Adipocyte (in vitro differentiated cells): ENCODE measurements around the gene UTS2B.
"Not testable (repeated sequence)": the region's sequence is repeated elsewhere in the genome, so short reads cannot be mapped to it uniquely, and the experiment has no call there.

ENCODE experiments used
- DNase-seq: peaks from one replicate; pipeline ENCODE4 v3.0.0-alpha.2; 2015; ENCODE audit warnings: low read depth
- H3K27me3 ChIP-seq: replicated peaks from 2 replicates; pipeline ENCODE4 v1.7.0; 2013; ENCODE audit warnings: mild to moderate bottlenecking, low read length, moderate library complexity; ENCODE audit not compliant: control insufficient read depth, insufficient read depth
- H3K36me3 ChIP-seq: 2 replicates; pipeline ENCODE4 v1.7.0; 2013; ENCODE audit warnings: low read length, mild to moderate bottlenecking, moderate library complexity; ENCODE audit not compliant: control insufficient read depth, insufficient read depth, severe bottlenecking
- H3K4me1 ChIP-seq: 2 replicates; pipeline ENCODE4 v1.7.0; 2013; ENCODE audit warnings: mild to moderate bottlenecking, low read length, moderate library complexity; ENCODE audit not compliant: control insufficient read depth, insufficient read depth
- H3K4me3 ChIP-seq: 2 replicates; pipeline ENCODE4 v1.7.0; 2013; ENCODE audit warnings: mild to moderate bottlenecking, low read length, moderate library complexity
- H3K9ac ChIP-seq: 2 replicates; pipeline ENCODE4 v1.7.0; 2013; ENCODE audit warnings: mild to moderate bottlenecking, low read length, moderate library complexity
- H3K9me3 ChIP-seq: 2 replicates; pipeline ENCODE4 v1.7.0; 2013; ENCODE audit warnings: mild to moderate bottlenecking, low read length, moderate library complexity; ENCODE audit not compliant: control insufficient read depth

UTS2B gene

DNA sequence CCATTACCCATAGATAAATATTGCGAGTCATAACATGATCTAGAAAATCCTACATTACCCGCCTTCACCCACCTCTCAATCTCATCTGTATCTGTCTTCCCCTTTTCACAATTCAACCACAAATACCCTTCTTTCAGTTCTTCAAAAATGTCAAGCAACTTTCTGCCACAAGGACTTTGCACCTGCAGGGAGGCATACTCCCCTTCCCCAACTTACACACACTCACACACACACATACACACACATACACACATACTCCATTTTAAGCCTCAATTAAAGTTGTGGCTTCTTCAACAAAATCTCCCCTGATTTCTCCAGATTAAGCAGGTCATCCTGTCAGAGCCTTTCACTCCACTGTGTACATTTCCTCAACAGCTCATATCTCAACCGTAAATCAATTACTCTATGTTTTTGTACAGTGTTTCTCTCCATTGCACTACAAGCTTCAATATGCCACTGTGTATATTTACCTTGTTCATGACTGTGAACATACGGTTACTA, 34.2 kb downstream of the UTS2B start:
- peaks cover 6% of the 10 kb centered on the region for H3K4me1 ChIP-seq
- H3K27me3 ChIP-seq, result no peaks in the 10 kb centered on the region
- DNase-seq, result no peak
- H3K36me3 ChIP-seq, result no peaks in the 10 kb centered on the region
- no peak overlapping the region for H3K4me3 ChIP-seq
- H3K9ac ChIP-seq, result no peak overlapping the region
- H3K9me3 ChIP-seq, result no peaks in the 10 kb centered on the region

DNA sequence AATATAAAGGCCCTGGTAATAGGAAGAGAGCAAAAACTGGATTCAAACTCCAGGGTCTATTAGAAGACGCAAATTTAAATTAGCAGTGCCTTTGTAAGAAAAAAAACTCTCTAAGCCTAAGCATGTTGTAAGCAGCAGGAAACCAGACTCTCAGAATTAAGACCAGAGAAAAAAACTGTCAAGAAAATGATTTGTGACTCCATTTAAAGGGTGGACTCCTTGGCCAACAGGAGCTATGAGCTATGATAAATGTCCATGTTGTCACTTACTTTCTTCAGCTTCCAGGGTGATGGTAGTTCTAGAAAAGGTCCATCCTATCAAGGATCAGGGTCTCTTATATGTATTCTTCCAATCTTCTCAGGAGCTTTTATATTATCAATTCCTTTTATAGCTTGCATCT, 36.0 kb downstream of the UTS2B start:
- no peaks in the 10 kb centered on the region for H3K36me3 ChIP-seq
- H3K4me3 ChIP-seq, result no peak overlapping the region
- H3K27me3 ChIP-seq, result no peaks in the 10 kb centered on the region
- DNase-seq, result no peak
- peaks cover 12% of the 10 kb centered on the region for H3K4me1 ChIP-seq
- H3K9ac ChIP-seq, result no peak overlapping the region
- no peaks in the 10 kb centered on the region for H3K9me3 ChIP-seq

GRCh38 chr3:191292243-191293015, 37.9 kb downstream of the UTS2B start:
- no peak overlapping the region for H3K4me3 ChIP-seq
- no peaks in the 10 kb centered on the region for H3K27me3 ChIP-seq
- no peaks in the 10 kb centered on the region for H3K36me3 ChIP-seq
- DNase-seq, result no peak
- H3K9ac ChIP-seq, result no peak overlapping the region
- H3K4me1 ChIP-seq, result peaks cover 12% of the 10 kb centered on the region
- no peaks in the 10 kb centered on the region for H3K9me3 ChIP-seq

- DNase-seq, result peak; percentile 43
- peaks cover 6% of the 10 kb centered on the region for H3K4me1 ChIP-seq
- H3K9me3 ChIP-seq, result no peaks in the 10 kb centered on the region
- no peaks in the 10 kb centered on the region for H3K36me3 ChIP-seq
- H3K9ac ChIP-seq, result peak overlapping the region; percentile 71
- no peaks in the 10 kb centered on the region for H3K27me3 ChIP-seq
- H3K4me3 ChIP-seq, result peak overlapping the region; percentile 73
Measured at GRCh38 chr3:191290311-191291025, 39.9 kb downstream of the UTS2B start.

DNA sequence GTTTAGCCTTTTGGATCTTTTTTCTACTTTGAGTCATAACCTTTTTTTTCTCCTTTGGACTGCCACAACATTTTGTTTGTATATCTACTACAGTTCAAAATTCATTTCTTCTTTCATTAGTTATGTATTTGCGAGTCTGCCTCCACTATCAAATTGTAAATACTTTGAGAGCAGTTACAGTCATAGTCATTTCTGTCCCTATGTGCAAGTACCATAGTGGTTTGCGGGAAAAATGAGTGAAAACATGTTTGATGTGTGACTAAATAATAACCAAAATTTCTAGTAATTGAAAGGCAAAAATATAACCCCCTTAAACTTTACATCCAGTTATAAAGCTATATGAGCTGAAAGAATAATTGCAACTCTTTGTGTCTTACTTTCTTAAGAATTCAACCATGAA, 46.9 kb downstream of the UTS2B start:
- no peak overlapping the region for H3K4me3 ChIP-seq
- no peak overlapping the region for H3K9ac ChIP-seq
- H3K9me3 ChIP-seq, result no peaks in the 10 kb centered on the region
- DNase-seq, result no peak
- H3K36me3 ChIP-seq, result no peaks in the 10 kb centered on the region
- no peaks in the 10 kb centered on the region for H3K27me3 ChIP-seq
- peaks cover 12% of the 10 kb centered on the region for H3K4me1 ChIP-seq

DNA sequence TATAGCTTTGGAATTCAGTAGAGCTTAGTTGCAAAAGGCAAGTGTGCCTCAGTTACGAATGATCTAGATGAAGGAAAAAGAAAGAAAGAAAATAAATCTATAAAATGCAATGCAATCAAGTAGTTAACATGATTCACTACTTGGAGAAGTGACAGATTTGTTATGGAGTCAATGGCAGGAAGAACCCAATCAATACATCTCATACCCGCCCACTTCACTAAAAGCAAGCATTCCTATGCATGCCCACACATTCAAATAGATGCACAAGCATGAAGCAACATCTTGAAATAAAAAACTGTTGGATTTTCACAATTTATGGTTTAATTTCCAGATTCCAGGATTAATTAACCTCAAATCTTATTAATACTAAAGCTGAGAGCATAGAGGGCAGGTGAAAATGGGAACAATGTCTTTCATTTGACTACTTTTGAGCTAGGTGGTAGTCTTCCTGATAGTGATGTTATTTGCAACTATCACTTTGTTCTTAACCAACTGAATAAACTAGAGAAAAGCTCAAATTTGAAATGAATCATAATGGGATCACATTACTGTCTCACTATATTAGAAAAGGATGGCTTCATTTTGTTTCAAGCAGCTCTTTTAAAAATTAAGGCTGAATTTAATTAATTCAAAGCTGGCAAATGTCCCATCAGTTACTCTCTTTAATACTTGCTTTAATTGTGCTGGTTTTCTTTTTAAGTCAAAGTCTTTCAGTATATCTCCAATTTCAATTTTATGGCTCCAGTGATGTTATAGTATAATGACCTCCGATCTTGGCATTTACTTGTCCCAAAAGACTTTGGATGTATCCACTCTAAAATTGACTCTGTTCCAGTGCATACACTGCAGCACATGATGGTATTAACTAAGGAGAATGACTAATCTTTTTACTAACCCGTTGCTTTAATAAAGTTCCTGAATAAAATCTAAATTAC, 47.8 kb downstream of the UTS2B start:
- peak; percentile 14 for DNase-seq
- peak overlapping the region; percentile 18 for H3K4me3 ChIP-seq
- H3K9ac ChIP-seq, result no peak overlapping the region
- H3K9me3 ChIP-seq, result no peaks in the 10 kb centered on the region
- H3K36me3 ChIP-seq, result no peaks in the 10 kb centered on the region
- peaks cover 12% of the 10 kb centered on the region for H3K4me1 ChIP-seq
- no peaks in the 10 kb centered on the region for H3K27me3 ChIP-seq

- no peak for DNase-seq
- H3K4me3 ChIP-seq, result no peak overlapping the region
- no peaks in the 10 kb centered on the region for H3K9me3 ChIP-seq
- H3K36me3 ChIP-seq, result no peaks in the 10 kb centered on the region
- H3K9ac ChIP-seq, result no peak overlapping the region
- H3K27me3 ChIP-seq, result no peaks in the 10 kb centered on the region
- H3K4me1 ChIP-seq, result peaks cover 12% of the 10 kb centered on the region
Measured at GRCh38 chr3:191280882-191281281, 49.4 kb downstream of the UTS2B start.

DNA sequence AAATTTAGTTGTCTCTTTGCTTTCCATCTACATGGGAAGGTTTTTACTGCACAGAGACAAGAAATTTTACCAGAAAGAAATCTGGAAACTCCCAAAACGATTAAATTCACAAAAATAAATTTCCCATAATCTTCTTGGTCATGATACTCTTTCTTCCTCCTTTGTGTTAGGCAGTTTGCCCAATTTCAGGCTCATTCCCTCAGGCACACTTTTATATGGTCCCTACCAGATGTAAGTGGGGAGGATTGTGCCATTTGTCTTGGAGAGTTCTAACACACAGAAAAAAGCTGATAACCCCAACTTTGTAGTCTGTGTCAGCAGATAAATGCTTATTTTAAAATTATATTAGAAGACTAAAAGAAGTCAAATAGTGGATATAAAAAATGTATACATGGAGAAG, 50.2 kb downstream of the UTS2B start:
- no peaks in the 10 kb centered on the region for H3K27me3 ChIP-seq
- no peaks in the 10 kb centered on the region for H3K36me3 ChIP-seq
- no peaks in the 10 kb centered on the region for H3K9me3 ChIP-seq
- peaks cover 12% of the 10 kb centered on the region for H3K4me1 ChIP-seq
- H3K9ac ChIP-seq, result no peak overlapping the region
- no peak for DNase-seq
- no peak overlapping the region for H3K4me3 ChIP-seq

GRCh38 chr3:191275751-191276150, 54.6 kb downstream of the UTS2B start:
- no peaks in the 10 kb centered on the region for H3K4me1 ChIP-seq
- no peak overlapping the region for H3K9ac ChIP-seq
- no peaks in the 10 kb centered on the region for H3K27me3 ChIP-seq
- H3K4me3 ChIP-seq, result no peak overlapping the region
- DNase-seq, result no peak
- H3K9me3 ChIP-seq, result no peaks in the 10 kb centered on the region
- H3K36me3 ChIP-seq, result no peaks in the 10 kb centered on the region

DNA sequence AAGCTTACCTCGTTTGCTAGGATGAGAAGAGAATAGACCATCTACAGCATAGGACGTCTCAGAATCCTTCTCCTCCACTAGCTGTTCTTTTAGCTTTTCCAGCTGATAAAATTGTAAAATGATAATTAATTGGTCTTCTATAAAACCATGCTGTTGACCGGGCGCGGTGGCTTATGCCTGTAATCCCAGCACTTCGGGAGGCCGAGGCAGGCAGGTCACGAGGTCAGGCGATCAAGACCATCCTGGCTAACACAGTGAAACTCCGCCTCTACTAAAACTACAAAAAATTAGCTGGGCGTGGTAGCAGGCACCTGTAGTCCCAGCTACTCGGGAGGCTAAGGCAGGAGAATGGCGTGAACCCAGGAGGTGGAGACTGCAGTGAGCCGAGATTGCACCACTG, 55.1 kb downstream of the UTS2B start:
- not testable (repeated sequence) for DNase-seq, H3K4me1 ChIP-seq, H3K9ac ChIP-seq, H3K9me3 ChIP-seq, H3K4me3 ChIP-seq, H3K27me3 ChIP-seq, H3K36me3 ChIP-seq
